HG02798 (cell line): Measurements from ENCODE around the gene ULK1.
"Not testable (repeated sequence)": the region's sequence is repeated elsewhere in the genome, so short reads cannot be mapped to it uniquely, and the experiment has no call there.

Experiments
- ATAC-seq: cut with Tn5 transposase; IDR thresholded peaks from one replicate; pipeline ENCODE4 v1.9.1; 2021; ENCODE audit warnings: mild to moderate bottlenecking; ENCODE audit not compliant: unreplicated experiment, poor library complexity

The ULK1 gene

GRCh38 chr12:131939007-131939406 lies 44.6 kb downstream of the ULK1 start:
- no peak for ATAC-seq

GRCh38 chr12:131940141-131940547 lies 45.7 kb downstream of the ULK1 start:
- ATAC-seq = no peak

- no peak for ATAC-seq
Observed at GRCh38 chr12:131941116-131941986, 46.9 kb downstream of the ULK1 start.

GRCh38 chr12:131941987-131942341 lies 47.5 kb downstream of the ULK1 start:
- no peak for ATAC-seq

- no peak for ATAC-seq
Observed at GRCh38 chr12:131942671-131943070, 48.2 kb downstream of the ULK1 start.

- ATAC-seq = no peak
Observed at GRCh38 chr12:131943389-131943788, 49.0 kb downstream of the ULK1 start.

GRCh38 chr12:131943876-131944275 lies 49.5 kb downstream of the ULK1 start:
- ATAC-seq = no peak

GRCh38 chr12:131944601-131945251 lies 50.3 kb downstream of the ULK1 start:
- ATAC-seq = no peak

- ATAC-seq = no peak
Observed at GRCh38 chr12:131946757-131947156, 52.3 kb downstream of the ULK1 start.

GRCh38 chr12:131947482-131948027 lies 53.1 kb downstream of the ULK1 start:
- ATAC-seq = no peak

- ATAC-seq = no peak
Observed at GRCh38 chr12:131948166-131948712, 53.8 kb downstream of the ULK1 start.

GRCh38 chr12:131948713-131949430 lies 54.5 kb downstream of the ULK1 start:
- ATAC-seq = not testable (repeated sequence)

- ATAC-seq = peak; percentile 94
Observed at GRCh38 chr12:131949431-131950181, 55.2 kb downstream of the ULK1 start, which contains the start of gene EP400. Gene EP400 (plus strand): TSS chr12:131949942. CDS start chr12:131960620, 10,678 bp downstream.

GRCh38 chr12:131950182-131950913 lies 55.9 kb downstream of the ULK1 start:
- ATAC-seq = peak; percentile 29

GRCh38 chr12:131953810-131954209 lies 59.4 kb downstream of the ULK1 start:
- not testable (repeated sequence) for ATAC-seq

- ATAC-seq = not testable (repeated sequence)
Observed at GRCh38 chr12:131954460-131954859, 60.0 kb downstream of the ULK1 start.

GRCh38 chr12:131959116-131959515 lies 64.7 kb downstream of the ULK1 start:
- no peak for ATAC-seq

- ATAC-seq = no peak
Observed at GRCh38 chr12:131959641-131960589, 65.5 kb downstream of the ULK1 start.
